NCI-H2107 treated with DMSO at 0.1 percent for 48 hours (cell line): ENCODE data around the gene ARHGAP24.
"Not testable (repeated sequence)": the region's sequence is repeated elsewhere in the genome, so short reads cannot be mapped to it uniquely, and the experiment has no call there.

Experiments
- DNase-seq: peaks from one replicate; lab custom pipeline; 2025; ENCODE audit not compliant: unreplicated experiment; lab: John Stamatoyannopoulos, UW

Gene ARHGAP24

DNA sequence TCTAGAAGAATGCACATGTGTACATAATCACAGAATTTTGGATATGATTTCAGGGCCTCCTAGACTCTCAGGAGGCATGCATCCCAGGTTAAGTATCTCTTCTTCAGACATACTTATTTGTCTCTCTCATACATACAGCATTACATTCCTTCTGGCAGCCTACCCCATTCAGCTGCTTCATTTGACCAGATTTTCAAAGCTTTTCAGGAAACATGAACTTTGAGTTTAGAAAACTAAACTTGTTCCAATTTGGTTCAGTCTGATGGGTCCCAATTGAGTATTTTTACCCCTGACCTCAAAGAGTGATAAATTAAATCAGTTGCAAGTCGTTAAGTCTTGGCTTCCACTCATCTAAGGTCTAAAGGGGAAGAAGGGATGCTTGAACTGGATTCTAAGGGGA, 330.9 kb downstream of the ARHGAP24 start:
- DNase-seq = no peak

GRCh38 chr4:85806334-85806733, 331.4 kb downstream of the ARHGAP24 start:
- DNase-seq = no peak

GRCh38 chr4:85807247-85807950, 332.4 kb downstream of the ARHGAP24 start:
- DNase-seq = no peak

DNA sequence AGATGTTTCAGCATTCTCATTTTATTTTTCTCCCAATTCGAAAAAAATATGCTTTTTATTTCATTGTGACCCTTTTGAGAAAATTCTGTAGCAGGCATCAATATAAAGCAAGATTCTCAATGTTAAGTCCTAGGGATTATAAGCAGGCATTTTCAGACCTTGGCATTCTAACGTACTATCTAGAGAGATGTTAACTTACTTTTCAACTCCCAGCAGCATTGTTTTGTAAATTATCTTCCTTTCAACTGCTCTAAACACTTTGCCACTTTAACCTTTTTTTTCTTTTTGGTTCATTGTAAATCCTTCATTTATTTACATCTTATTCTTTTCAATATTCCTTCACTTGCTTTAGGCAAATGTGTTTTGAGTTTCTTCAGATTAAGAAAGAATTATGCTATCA, 333.2 kb downstream of the ARHGAP24 start:
- no peak for DNase-seq

DNA sequence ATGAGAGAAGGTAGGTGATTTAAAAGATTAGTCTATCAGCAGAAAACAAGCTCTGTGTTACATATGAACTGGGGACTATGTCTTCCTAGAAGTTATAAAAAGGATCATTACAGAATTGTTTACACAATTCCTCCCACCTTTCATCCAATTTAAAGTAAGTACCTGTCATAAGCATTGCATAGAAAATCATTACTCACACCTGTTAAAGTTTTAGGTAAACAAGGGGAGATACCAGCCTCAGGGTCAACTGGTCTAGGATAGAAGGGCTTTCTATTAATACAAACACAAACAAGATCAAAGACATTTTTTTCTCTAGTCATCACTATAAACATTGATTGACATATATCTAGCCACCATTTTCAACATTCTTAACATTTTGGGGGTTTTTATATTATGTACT, 333.9 kb downstream of the ARHGAP24 start:
- no peak for DNase-seq

GRCh38 chr4:85812776-85813175, 337.8 kb downstream of the ARHGAP24 start:
- DNase-seq = no peak

DNA sequence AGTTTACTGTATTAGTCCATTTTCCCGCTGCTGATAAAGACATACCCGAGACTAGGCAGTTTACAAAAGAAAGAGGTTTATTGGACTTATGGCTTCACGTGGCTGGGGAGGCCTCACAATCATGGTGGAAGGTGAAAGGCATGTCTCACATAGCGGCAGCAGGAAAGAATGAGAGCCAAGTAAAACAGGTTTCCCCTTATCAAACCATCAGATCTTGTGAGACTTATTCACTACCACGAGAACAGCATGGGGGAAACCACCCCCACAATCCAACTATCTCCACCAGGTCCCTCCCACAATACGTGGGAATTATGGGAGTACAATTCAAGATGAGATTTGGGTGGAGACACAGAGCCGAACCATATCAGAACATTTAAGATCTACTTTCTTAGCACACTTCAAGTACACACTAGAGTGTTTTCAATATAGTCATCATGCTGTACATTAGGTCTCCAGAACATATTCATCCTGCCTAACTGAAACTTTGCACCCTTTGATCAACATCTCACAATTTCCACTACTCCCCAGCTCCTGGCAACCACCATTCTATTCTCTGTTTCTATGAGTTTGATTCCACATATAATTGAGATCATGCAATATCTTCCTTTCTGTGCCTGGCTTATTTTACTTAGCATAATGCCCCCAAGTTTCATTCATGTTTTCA, 341.0 kb downstream of the ARHGAP24 start:
- DNase-seq = no peak

DNA sequence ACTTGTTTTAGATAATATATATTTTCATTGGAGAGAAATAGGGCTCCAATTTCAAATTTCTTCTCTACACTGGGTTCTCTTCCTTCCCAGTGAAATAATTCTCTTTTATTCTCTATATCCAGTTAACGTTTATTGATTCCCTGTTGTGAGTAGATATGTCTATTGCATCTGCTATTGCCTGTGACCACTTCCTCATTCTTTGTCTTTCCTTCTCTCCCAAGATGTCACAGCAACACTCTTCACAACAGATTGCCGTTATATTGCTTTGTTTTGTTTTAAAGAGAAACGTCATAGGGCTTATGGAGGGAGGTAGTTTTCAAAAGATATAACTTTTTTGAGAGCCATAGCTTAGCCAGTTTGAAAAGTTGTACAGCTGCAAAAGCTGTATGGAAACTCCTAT, 343.8 kb downstream of the ARHGAP24 start:
- no peak for DNase-seq

GRCh38 chr4:85820101-85820500, 345.2 kb downstream of the ARHGAP24 start:
- DNase-seq = not testable (repeated sequence)

DNA sequence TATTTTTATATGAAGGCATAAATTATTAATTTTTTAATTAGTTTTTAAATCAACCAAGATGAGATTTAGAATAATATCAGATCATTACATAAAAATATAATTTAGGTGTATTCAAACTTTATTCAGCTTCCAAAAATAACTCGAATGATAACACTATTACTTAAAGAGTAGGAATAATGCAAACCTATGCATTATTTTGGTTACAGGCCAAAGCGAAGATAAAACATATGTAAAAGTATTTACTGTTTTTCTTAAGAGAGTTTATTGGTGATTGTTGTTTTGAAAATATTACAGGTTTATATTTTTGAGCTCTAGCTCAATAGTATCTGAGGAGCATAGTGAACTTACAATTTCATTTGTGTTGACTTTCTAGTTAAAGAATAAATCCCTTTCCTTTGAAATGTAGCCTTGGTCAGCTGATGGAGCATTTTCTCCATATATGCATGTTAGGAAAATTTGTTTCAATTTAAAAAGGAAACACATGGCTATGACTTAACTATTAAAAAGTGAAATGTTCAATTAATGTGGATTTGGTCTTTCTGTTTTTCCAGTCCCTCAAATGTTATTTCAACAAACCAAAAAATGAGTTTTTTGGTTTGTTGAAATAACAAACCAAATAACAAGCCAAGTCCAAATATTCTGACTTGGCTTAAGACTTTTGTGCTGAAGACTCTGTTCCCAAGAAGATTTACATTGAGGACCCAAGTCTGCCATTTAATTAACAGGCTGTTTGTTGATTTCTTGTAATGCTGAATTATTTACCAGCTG, 346.9 kb downstream of the ARHGAP24 start:
- no peak for DNase-seq

DNA sequence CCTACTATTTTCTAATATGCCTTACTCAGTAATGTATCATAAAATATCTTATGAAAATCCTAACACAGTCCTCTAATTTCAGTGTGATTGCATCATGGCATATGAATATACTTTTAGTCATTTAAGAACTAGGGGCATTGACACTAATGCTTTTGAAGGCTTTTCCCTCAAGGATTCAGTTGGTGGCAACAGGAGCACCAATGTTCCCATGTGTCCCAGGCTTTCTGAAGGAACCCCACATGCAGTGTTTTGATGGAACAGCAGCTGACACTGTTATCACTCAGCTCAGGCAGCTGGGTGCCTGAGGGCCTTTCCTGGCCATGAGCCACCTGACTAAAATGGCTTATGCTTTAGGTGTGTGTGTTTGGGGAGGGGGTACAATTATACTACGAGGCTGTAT, 348.3 kb downstream of the ARHGAP24 start:
- no peak for DNase-seq

GRCh38 chr4:85824166-85824945, 349.4 kb downstream of the ARHGAP24 start:
- no peak for DNase-seq

- DNase-seq = peak; percentile 11
These were observed 351.2 kb downstream of the ARHGAP24 start for GRCh38 chr4:85826060-85826678.

DNA sequence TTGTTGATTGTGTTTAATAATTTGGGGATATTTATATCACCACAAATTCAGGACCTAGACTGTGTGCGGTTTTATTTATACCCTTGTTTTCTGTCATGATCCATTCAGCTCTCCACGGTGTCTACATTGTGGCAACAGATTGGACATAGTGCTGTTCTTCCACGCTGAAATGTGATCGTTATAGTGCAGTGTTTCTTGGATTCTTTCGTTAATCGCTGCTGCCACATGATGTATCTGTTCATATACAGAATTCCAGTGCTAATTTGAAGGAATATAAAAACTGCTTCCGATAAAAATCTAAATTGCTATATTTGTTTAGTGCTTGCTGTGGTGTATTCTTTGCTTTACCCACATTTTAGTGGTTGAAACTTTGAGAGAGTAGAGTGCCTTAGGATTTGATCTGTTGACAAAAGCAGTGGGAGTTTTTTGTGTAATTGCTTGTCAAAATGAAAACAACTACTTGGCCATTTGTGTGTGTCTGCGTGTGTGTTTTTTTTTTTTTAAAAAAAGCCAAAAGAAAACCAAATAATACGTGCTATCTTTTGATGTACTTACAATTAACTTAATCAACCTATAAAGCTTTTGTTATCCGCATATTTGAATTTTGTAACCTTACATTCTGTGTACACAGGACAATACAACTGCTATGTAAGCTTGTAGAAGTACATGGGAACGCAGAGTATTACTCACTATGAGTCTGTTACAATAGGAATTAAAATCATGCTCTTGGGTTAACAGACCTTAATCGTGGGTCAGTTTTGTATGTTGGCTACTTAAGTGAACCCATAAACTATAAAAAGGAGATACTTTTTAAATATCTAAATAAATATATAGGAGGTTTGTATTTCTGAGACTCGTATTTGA, 353.3 kb downstream of the ARHGAP24 start:
- DNase-seq = peak; percentile 79

GRCh38 chr4:85829276-85830051, 354.5 kb downstream of the ARHGAP24 start:
- no peak for DNase-seq

DNA sequence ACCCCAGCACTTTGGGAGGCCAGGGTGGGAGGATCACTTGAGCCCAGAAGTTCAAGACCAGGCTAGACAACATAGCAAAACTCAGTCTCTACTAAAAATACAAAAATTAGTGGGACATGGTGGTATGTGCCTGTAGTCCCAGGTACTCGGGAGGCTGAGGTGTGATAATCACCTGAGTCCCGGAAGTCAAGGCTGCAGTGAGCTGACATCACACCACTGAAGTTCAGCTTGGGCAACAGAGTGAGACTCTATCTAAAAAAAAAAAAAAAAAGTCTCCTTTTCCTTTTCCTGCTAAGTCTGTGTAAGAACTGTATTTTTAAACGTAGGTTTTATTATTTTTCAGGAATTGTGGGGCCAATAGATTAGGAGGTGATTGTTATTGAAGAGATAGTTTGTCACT, 356.7 kb downstream of the ARHGAP24 start:
- DNase-seq = no peak

DNA sequence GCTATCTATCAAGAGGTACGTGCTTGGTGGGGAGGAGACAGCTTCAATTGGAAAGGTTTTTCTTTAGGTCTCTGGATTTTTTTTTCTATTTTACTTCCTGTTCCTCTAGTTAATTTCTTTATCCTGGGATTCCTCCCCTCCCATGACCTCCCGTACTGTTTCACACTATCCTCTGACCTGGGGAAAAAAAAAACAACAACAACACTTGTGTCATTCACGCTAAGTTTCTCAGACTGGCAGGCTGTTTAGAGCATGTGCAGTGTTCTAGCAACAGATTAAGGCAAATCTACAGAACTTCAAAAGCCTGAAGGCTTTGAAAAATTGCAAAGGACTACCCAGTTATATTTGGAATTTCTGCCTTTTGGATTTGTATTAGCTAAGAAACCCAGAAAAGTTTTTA, 358.4 kb downstream of the ARHGAP24 start:
- no peak for DNase-seq

GRCh38 chr4:85834934-85835333, 360.0 kb downstream of the ARHGAP24 start:
- no peak for DNase-seq
